Uterus (tissue), 2 donors: ENCODE measurements around the gene DGKH.

ENCODE experiments used
- POLR2A ChIP-seq, 2 donors: fragments of 450-650 bp; IDR thresholded peaks; one replicate each; pipeline ENCODE4 v1.6.1; 2016; ENCODE audit warnings: antibody characterized with exemption in 2 of 2, mild to moderate bottlenecking in 1 of 2, moderate library complexity in 1 of 2
- TF ChIP-seq, protein P1 (sequence below), 4 experiments: fragments of 200-600 bp in 2 of 4; fragments of 450-650 bp in 2 of 4; sonication (generic) in 2 of 4; IDR thresholded peaks; one replicate each; pipeline ENCODE4 v1.5.1; 2016 to 2019; ENCODE audit warnings: antibody characterized with exemption in 4 of 4, mild to moderate bottlenecking in 2 of 4, moderate library complexity in 1 of 4

DNA sequence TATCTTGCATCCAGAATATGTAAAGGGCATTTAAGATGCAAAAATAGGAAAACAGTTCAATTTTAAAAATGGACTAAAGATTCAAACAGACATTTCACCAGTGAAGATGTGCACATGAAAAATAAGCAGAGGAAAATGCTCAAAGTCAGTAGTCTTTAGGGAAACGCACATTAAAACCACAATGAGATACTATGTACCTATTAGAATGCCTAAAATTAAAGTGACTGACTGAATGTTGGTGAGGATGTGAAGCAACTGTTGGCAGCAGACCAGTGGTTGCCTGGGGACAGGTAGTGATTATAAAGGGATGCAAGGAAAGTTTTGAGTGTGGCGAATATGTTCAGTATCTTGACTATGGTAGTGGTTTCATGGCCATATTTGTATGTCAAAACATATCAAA, 75.2 kb downstream of the DGKH start:
- TF ChIP-seq, protein P1, sequence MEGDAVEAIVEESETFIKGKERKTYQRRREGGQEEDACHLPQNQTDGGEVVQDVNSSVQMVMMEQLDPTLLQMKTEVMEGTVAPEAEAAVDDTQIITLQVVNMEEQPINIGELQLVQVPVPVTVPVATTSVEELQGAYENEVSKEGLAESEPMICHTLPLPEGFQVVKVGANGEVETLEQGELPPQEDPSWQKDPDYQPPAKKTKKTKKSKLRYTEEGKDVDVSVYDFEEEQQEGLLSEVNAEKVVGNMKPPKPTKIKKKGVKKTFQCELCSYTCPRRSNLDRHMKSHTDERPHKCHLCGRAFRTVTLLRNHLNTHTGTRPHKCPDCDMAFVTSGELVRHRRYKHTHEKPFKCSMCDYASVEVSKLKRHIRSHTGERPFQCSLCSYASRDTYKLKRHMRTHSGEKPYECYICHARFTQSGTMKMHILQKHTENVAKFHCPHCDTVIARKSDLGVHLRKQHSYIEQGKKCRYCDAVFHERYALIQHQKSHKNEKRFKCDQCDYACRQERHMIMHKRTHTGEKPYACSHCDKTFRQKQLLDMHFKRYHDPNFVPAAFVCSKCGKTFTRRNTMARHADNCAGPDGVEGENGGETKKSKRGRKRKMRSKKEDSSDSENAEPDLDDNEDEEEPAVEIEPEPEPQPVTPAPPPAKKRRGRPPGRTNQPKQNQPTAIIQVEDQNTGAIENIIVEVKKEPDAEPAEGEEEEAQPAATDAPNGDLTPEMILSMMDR (IDR thresholded peaks at IDR 0.05) = no peak
- TF ChIP-seq POLR2A (IDR thresholded peaks at IDR 0.05) = no peak
